ENCODE data around the gene GALNT18.

GRCh38 chr11:11622772-11623171 is 967 bp upstream of the GALNT18 start:
- TF ChIP-seq POLR2A (IDR thresholded peaks at IDR 0.05) (no peak), POLR2AphosphoS5 (IDR thresholded peaks at IDR 0.05) (no peak), CTCF (IDR thresholded peaks at IDR 0.05) (no peak)

All from breast epithelium (tissue), 3 donors.